GM18507 (cell line): ENCODE measurements around the gene RGS11.
A peak's percentile ranks its signal among the peaks of the same experiment; 100 is the strongest.
"Not testable (repeated sequence)": the region's sequence is repeated elsewhere in the genome, so short reads cannot be mapped to it uniquely, and the experiment has no call there.

Experiments used
- DNase-seq: peaks from one replicate; pipeline ENCODE4 v3.0.0; 2011; ENCODE audit warnings: low read depth; ENCODE audit not compliant: insufficient read length; ENCODE audit errors: extremely low spot score
- FAIRE-seq: peaks from 2 replicates; lab custom pipeline; 2011; peaks lifted over from hg19 to GRCh38; lab: Jason Lieb, UNC

The RGS11 gene

GRCh38 chr16:243348-243747, 32.4 kb downstream of the RGS11 start:
- FAIRE-seq (no peak), DNase-seq (no peak)

- FAIRE-seq (no peak), DNase-seq (no peak)
Observed at GRCh38 chr16:242281-242680, 33.5 kb downstream of the RGS11 start.

GRCh38 chr16:240559-240958, 35.2 kb downstream of the RGS11 start:
- no peak for FAIRE-seq

DNA sequence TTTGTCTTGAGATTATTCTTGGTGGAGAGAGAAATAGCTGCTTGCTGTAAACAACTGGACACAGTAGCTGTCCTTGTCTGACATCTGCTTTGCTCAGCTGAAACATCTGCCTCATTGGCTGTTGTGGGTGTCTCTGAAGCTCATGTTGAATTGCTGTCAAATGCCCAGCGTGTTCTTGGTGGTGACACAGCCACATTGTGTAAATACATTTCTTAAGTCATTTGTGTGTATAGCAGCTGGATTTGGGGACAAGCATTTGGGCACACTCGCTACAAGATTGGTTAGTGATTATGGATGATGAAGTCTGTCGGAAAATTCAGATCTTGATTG, 35.8 kb downstream of the RGS11 start:
- no peak for FAIRE-seq
- no peak for DNase-seq

More at GRCh38 chr16:240559-240958, 35.2 kb downstream of the RGS11 start:
- DNase-seq, result no peak

DNA sequence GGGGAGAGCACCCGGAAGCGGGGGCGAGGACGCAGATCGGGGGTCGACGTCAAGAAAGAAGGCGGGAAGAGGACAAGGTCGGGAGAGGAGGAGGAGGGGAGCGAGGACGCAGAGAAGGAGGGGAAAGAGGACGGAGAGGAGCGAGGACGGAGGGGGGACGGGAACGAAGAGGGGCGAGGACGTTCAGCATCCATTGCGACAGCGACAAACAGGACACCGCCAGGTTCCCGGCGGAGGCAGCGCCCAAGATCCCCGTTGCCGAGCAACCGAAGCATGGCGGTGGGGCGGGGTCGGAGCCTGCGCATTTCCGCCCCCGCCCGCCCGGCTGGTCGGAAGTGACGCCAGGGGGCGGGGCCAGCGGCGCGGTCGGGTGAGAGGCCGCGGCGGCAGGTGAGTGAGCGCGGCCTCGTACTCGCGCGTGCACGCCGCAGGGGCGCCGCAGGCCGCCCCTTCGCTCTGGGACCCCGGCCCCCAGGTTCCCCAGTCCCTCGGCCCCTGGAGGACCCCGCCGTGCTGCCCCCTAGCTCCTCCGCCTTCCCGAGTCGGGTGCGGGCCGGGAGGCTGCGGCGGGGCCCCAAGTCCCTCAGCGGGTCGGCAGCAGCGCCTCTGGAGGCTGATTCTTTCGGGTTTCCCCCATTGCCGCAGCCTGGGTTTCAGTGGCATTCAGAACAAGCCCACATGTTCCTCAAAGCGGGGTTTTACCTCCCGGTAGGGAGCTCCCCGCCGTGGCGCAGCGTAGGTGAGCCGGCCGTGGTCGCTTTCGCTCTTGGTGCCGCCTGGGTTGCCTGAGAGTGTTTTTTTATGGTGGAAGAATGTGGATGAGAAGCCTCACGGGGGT, 41.1 kb downstream of the RGS11 start, which contains the start of gene FAM234A:
TSS of gene FAM234A (plus strand) at position 354 of the 838 bp plus-strand sequence. CDS start 19,593 bp downstream, outside the sequence.
- DNase-seq (peak; percentile 90), FAIRE-seq (peak; percentile 95)

DNA sequence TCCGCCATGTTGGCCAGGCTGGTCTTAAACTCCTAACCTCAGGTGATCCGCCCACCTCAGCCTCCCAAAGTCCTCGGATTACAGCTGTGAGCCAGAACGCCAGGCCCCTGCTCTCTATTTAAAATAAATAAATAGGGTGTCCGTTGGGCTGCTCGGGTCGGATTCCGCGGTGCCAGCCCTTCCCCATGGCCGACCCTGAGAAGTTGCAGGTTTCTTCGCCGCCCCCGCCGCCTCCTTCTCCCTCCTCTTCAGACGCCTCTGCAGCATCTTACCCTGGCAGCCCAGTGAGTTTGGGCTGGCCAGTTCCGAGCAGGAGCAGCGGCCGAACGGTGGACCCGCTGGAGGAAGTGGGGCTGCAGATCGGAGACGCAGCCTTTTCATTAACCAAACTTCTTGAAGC, 44.8 kb downstream of the RGS11 start:
- DNase-seq, result no peak
- no peak for FAIRE-seq

DNA sequence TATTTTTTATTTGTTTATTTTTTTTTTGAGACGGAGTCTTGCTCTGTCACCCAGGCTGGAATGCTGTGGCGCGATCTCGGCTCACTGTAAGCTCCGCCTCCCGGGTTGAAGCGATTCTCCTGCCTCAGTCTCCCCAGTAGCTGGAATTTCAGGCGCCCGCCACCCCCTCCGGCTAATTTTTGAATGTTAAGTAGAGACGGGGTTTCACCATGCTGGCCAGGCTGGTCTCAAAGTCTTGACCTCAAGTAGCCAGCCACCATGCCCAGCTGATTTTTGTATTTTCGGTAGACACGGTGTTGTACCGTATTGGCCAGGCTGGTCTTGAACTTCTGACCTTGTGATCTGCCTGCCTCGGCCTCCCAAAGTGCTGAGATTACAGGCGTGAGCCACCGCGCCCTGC, 45.4 kb downstream of the RGS11 start:
- DNase-seq, FAIRE-seq: not testable (repeated sequence)

DNA sequence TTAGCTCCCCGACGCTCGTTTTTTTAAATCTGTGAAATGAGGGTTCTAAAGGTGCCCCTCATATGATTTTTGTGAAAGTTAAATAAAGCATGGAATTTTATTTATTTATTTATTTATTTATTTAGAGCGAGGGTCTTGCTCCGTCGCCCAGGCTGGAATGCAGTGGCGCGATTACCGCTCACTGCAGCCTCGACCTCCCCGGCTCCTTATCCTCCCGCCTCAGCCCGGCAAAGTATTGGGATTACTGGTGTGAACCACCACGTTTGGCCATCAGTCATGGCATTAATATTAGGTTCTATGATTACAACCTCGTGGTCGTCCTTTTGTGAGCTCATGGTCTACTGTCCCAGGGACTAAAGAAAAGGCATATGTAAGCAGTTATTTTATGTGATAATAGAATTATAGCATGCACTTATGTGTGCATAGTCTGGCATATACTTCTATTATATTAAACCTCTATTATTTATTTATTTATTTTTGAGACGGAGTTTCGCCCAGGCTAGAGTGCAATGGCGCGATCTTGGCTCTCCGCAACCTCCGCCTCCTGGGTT, 45.9 kb downstream of the RGS11 start:
- DNase-seq, result no peak
- no peak for FAIRE-seq

DNA sequence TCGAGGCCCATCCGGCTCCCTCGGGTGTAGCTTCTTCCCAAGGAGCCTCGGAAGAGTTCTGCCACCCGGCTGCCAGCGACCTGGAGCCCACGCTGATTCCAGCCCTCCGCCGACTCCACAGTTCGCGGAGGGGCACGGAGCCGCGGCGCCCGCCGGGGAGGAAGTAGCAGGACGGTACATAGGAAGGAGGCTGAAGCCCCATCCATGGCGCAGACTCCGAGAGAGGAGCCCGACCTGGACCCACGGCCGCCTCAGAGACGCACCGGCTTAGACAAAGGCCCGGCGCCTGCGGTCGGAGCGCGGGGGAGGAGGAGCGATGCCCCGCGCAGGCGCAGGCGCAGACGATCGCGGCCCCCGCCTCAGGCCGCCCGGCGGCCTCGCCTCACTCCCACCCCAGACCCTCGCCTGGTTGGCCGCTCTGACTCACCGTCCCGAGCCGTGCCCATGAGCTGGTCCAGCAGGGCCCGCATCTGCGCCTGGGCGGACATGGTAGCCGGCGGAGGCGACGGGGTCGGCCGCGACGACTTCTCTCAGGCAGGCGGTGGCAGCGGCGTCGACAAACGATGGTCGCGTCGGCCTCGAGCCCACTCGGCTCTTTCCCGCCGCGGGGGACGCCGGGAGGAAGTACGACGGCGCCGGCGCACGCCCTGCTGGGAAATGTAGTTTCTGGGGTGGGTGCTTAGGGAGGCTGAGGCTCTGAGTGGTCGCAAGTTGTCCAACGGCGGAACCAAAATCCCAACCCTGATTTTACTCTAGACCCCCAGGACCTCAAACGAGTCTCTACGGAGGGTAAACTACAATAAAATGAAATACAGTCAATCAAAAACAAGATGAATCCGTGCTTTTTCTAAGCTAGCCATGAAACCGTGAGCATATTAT, 46.7 kb downstream of the RGS11 start, which contains the start of gene LUC7L:
TSS of gene LUC7L (minus strand) at position 598 of the 879 bp plus-strand sequence. CDS start at position 488, 110 bp downstream.
- FAIRE-seq (peak; percentile 81), DNase-seq (peak; percentile 83)

GRCh38 chr16:228151-228851, 47.4 kb downstream of the RGS11 start:
- FAIRE-seq, result no peak

DNA sequence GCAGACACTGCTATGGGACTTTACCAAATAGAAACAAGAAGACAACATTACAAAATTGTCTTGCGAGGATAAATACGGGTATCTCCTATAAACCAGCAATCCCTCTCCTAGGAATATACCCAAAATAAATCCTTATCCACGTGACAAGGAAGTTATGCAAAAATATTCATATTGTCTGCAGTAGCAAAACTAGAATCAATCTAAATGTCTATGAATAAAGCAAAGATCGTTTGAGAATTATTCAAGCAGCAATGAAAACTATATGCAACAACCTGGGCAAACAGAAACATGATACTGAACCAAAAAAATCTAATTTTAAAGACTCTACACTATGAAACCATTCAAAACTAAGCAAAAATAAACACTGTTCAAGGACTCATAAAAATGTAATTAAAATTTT, 55.7 kb downstream of the RGS11 start:
- DNase-seq (no peak), FAIRE-seq (no peak)

More at GRCh38 chr16:228151-228851, 47.4 kb downstream of the RGS11 start:
- no peak for DNase-seq
